AML-193 (cell line): ENCODE results near the gene ANKRD23.
"Not testable (repeated sequence)": the region's sequence is repeated elsewhere in the genome, so short reads cannot be mapped to it uniquely, and the experiment has no call there.

ENCODE experiments used
- DNase-seq, 2 experiments: peaks; one replicate each; lab custom pipeline; 2025; lab: John Stamatoyannopoulos, UW

The ANKRD23 gene

DNA sequence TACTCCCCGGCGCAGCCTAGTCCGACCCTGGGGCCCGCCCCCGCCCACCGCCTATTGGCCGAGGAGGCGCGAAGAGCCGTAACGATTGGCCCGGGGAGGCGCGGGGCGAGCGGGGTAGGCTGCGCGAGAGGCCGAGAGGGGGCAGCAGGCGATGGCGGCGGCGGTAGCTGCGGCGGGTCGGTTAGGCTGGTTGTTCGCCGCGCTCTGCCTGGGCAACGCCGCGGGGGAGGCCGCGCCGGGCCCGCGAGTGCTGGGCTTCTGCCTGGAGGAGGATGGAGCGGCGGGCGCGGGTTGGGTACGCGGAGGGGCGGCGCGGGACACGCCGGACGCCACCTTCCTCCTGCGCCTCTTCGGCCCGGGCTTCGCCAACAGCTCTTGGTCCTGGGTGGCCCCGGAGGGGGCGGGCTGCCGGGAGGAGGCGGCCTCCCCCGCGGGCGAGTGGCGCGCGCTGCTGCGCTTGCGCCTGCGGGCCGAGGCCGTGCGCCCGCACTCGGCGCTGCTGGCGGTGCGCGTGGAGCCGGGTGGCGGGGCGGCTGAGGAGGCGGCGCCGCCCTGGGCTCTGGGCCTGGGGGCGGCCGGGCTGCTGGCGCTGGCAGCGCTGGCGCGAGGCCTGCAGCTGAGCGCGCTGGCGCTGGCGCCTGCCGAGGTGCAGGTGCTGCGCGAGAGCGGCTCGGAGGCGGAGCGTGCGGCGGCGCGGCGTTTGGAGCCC, 27.5 kb downstream of the ANKRD23 start, which contains the start of gene CNNM3:
Gene CNNM3 (plus strand): TSS at position 142 of the 709 bp plus-strand sequence. CDS start 10 bp downstream, at position 152.
- DNase-seq = peak; percentile 76 to 83

DNA sequence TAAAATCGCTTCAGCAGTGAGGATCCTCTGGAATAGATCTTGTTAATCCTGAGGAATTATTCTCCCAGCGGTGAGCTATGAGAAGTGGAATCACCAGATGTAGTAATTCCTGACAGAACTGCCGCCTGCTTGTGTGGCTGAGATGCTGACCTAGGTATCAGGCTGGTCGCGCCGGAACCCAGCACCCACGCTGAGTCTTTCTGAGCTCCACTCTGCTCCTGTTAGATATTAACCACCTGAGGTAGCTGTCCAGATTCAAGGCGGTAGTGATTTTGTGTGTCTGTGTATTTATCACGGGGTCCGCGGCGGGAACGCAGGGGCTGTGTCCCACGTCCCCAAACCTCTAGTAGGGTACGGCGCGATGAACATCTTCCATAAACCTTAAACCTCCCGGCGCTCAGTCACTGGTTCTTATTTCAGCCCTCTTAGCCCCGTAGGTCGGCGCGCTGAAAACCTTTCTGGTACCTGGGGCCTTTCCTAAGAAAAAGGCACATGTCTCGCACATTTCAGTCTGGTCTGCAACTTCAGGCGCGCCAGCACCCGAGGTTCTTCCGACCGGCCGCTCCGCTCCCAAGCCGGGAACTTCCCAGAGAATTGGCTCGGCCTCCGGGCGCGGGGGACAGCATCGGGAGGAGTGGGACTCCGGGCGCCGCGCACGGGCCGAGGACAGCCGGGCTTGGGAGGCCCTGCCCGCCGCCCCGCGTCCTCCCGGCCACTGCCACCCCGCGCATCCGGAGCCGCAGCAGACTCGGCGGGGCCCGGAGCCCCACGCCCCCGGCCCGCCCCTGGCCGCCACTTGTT, 28.3 kb downstream of the ANKRD23 start:
- no peak for DNase-seq

DNA sequence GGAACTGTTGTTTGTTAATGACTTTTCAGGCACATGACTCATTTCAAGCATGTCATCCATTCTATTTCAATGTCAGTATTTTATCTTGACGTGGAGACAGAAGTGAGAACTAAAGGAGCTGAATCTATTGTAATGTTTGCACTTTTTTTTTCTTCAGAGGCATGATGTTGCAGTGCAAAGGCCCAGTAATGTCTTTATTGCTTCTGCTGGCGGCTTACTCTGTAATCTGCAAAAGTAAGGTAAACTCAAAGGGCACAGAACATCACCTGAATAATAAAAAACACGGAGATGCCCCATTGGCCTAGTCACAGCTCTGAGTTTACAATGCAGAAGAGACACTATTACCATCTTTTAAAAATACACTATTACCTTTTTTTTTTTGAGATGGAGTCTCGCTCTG, 30.2 kb downstream of the ANKRD23 start:
- no peak for DNase-seq

DNA sequence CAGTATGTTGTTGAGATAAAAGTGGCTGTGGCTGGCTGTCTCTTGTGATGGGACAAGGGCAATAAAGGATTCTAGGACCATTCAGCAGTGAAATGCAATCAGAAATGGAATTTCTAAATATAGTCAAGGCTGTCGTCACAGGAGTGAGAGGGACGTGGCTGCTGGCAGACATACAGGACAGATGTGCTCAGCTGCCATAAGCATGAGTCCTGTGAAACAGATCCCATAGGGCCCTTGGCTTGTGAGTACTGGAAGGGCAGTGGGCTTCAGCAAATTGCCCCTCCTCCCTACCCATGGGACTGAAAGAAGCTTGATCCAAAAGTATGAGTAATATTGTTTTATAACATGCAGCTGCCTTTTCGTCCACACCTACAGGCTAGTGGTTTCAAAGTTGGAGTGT, 31.9 kb downstream of the ANKRD23 start:
- no peak for DNase-seq

GRCh38 chr2:96810783-96811192, 33.0 kb downstream of the ANKRD23 start:
- no peak for DNase-seq

GRCh38 chr2:96809951-96810782, 33.7 kb downstream of the ANKRD23 start:
- DNase-seq = no peak

DNA sequence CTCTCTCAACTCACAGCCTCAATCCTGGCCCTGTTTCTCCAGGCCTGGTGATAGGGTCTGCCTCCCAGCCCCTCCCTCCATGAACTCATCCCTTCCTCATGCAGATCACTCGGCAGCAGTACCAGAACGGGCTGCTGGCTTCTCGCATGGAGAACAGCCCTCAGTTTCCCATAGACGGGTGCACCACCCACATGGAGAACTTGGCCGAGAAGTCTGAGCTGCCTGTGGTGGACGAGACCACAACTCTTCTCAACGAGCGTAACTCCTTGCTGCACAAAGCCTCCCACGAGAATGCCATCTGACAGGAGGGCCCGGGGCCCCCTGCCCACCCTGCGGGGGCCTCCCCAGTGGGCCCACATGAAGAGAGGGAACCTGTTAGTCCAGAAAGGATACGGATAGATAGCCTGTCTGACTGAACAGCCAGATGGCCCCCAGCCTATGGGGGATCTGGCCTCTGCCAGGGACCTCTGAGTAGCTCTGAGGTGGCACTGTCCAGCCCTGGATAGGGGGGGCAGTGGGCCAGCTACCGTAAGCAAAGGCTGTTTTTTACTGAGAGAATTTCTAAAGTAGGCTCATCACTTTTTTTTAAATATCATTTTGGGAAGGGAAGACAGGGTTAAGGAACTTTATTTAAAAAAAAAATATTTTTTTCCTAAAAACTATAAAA, 34.5 kb downstream of the ANKRD23 start:
- no peak for DNase-seq

GRCh38 chr2:96808176-96808837, 35.5 kb downstream of the ANKRD23 start:
- no peak for DNase-seq

DNA sequence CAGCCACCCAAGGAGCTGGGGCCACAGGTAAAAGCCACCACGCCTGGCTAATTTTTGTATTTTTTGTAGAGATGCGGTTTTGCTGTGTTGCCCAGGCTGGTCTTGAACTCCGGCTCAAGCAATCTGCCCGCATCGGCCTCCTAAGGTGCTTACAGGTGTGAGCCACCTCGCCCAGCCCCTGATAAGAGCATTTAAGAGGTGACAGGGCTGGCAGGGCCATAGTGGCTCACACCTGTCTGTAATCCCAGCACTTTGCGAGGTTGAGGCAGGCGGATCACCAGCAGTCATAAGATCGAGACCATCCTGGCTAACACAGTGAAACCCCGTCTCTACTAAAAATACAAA, 36.7 kb downstream of the ANKRD23 start:
- DNase-seq = no peak

DNA sequence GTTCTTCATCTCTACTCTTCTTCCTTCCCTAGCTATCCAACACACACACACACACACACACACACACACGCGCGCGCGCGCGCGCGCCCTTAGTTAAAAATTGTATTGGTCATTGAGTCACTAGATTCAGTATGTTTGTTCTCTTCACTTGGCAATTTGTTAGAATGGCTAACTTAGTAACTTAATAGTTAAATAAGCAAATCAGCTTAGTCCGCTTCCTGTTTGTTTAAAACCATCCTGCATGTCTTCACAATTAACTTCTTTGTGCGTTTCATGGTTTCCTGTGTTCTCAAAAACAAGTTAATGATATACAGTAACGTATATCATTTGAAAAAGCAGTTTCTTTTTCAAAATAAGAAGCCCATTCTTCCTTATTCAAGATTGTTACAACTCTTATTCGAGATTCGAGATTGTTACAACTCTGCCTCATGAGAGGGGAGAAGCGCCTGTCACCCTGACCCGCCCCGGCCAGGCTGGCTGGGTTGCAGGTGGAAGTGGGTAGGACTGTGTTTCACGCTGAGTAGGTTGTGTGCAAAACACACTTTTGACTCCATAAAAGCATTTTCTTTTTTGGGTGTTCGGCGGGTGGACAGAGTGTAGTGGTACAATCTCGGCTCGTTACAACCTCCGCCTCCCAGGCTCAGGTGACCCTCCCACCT, 37.2 kb downstream of the ANKRD23 start:
- DNase-seq = no peak

- not testable (repeated sequence) for DNase-seq
Observed at GRCh38 chr2:96805946-96806345, 37.9 kb downstream of the ANKRD23 start.

DNA sequence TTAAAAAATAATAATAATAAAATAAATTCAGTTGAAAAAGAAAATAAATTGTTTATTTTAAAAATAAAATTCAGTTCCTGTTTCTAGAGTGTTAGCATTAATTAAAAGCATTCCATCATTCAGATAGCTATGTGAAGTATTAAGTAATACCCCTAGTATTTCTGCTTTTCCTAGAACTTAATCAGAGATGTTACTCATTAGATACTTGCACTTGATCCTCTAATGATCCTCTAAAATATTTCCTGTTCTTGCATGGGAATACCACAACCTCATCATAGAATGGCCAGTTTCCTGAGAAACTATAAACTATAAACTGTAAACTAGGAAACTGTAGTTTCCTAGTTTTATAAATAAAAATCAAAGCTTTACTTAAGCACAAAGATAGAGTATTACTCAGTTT, 38.8 kb downstream of the ANKRD23 start:
- no peak for DNase-seq

DNA sequence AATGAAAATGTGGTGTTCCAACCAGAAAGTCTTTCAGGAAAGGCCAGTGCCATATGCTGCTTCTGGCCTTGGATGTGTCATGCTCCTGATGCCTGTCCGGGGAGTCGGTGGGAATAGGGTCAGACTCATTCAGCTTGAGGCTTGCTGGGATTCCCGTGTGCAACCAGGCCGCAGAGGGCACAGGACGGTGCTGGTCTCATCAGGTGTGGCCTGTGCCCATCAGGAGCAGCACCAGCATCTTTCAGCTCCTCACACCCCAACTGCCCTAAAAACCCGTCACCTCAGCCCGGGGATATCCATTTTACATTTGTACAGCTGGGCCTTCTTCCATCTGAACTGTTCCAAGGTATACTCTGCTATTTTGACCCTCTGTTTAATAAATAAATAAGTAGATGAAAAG, 41.1 kb downstream of the ANKRD23 start:
- DNase-seq = no peak

DNA sequence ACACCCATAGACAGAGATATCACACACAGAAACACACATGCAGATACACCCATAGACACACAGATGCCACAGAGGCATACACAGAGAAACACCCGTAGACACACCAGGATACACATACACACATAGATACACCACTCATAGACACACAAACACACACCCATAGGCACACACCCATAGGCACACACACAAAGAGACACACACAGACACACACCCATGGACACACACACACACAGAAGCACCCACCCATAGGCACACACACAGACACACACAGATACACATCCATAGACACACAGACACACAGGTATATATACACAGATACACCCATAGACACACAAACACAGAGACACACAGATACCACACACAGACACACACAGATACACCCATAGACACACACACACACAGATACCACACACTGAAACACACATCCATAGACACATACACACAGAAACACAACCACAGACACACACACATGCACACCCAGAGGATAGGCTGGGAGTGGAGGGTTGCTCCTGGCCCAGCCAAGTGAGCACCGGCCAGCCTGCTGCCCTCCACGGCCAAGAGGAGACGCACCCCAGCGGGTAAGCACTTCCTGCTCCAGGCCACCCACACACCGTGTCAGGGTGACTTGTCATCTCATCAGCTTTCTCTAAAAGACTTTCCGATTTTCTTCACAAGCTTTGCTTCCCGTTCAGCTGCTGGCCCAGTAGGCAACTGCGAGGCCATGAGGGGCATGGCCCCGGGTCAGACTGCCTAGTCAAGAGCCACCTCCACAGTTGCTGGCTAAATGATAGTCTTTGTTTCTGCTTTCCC, 41.8 kb downstream of the ANKRD23 start:
- no peak for DNase-seq

GRCh38 chr2:96801005-96801785, 42.6 kb downstream of the ANKRD23 start:
- DNase-seq = no peak

DNA sequence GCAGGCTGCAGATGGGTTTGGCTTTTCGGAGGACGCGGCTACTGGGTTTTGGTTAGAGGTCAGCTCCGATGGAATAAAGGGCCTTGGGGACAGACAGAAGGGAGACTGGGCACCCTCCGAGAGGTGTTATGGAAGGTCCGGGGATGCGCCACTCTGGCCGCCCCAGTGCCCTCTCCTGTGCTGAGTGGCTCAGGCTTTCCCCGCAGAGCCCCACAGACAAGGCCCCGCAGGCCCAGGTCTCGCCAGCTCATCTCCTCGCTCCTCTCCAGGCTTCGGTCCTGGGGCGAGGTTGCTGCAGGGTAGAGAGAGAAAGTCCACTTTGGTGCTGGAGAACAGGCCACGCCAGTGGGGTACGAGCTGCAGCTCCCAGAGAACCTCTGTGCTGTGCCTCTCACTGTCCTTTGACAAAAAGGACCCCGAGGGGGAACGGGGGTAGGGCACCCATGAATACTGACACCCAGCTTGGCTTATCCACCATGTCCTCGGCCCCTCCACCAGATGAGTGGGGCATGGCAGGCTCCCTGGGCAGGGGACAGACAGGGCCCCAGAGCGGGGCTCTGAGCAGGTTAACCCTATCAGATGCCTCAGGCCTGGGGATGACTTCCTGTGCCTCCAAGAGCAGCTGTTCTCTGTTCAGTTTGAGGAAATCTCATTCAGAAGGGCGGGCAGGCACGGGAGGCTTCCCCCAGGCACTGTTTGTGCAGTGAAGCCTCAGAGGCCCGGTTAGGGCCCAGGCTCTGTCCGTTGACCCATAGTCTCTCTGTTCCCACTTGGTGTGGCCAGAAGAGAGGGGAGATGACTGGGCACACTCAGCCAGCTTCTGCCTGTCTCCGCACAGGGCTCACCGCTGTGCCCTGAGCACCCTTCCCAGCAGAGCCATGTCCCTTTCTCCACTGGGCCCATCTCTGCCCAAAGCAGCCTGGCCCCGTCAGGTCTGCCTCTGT, 43.5 kb downstream of the ANKRD23 start:
- DNase-seq = no peak

GRCh38 chr2:96799623-96799935, 44.2 kb downstream of the ANKRD23 start:
- DNase-seq = no peak
